ENCODE data around the gene IRF3.

The IRF3 gene

GRCh38 chr19:49679771-49680413, 14.2 kb upstream of the IRF3 start:
- ATAC-seq: no peak
- Mint-ChIP-seq H3K4me1 (peaks cover 54% of the 10 kb centered on the region), H3K27me3 (no peaks in the 10 kb centered on the region), H3K36me3 (peaks cover 35% of the 10 kb centered on the region), H3K9me3 (no peaks in the 10 kb centered on the region), H3K4me3 (peak overlapping the region; percentile 91), H3K27ac (peak overlapping the region; percentile 96)

GRCh38 chr19:49678985-49679770, 13.5 kb upstream of the IRF3 start:
- peaks cover 28% of the 10 kb centered on the region for H3K36me3 Mint-ChIP-seq

GRCh38 chr19:49677901-49678674, 12.4 kb upstream of the IRF3 start:
- Mint-ChIP-seq H3K27me3 (no peaks in the 10 kb centered on the region), H3K4me3 (peak overlapping the region; percentile 91), H3K36me3 (peaks cover 20% of the 10 kb centered on the region), H3K27ac (peak overlapping the region; percentile 96), H3K9me3 (no peaks in the 10 kb centered on the region), H3K4me1 (peaks cover 58% of the 10 kb centered on the region)
- ATAC-seq: peak; percentile 40

More at GRCh38 chr19:49678985-49679770, 13.5 kb upstream of the IRF3 start:
- Mint-ChIP-seq H3K4me3 (peak overlapping the region; percentile 91), H3K27me3 (no peaks in the 10 kb centered on the region), H3K4me1 (peaks cover 54% of the 10 kb centered on the region), H3K27ac (peak overlapping the region; percentile 96), H3K9me3 (no peaks in the 10 kb centered on the region)
- no peak for ATAC-seq

GRCh38 chr19:49677231-49677900, 11.7 kb upstream of the IRF3 start, which contains the start of gene PRMT1:
Gene PRMT1, plus strand, starts transcription at chr19:49677271. Its CDS starts 10 bp downstream, at chr19:49677281.
- no peaks in the 10 kb centered on the region for H3K27me3 Mint-ChIP-seq

DNA sequence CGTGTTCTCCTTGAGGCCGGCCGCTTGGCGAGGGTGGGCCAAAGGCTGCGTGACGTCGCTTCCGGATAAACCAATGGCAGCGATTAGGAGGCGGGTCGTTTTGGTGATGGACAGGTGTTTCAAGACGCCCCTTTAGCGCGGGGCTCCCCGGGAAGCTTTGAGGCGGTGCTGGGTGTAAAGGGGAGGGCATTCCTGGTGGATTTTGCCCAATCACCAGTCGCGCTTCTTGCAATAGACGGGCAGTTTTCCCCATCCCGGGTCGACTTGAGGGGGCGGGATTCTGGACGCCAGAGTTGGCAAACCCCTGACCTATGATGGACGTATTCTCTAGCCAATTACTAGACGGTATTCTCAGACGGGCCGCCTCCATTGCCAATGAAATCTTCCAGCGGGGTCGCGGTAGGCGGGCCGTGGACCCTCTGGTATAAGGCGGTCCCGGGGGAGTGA, 11.2 kb upstream of the IRF3 start:
- Mint-ChIP-seq H3K4me1 (peaks cover 68% of the 10 kb centered on the region), H3K36me3 (peaks cover 20% of the 10 kb centered on the region), H3K27ac (peak overlapping the region; percentile 96), H3K4me3 (peak overlapping the region; percentile 85), H3K9me3 (no peaks in the 10 kb centered on the region), H3K27me3 (no peaks in the 10 kb centered on the region)
- ATAC-seq: peak; percentile 87

More at GRCh38 chr19:49677231-49677900, 11.7 kb upstream of the IRF3 start, which contains the start of gene PRMT1:
- Mint-ChIP-seq H3K4me1 (peaks cover 62% of the 10 kb centered on the region), H3K9me3 (no peaks in the 10 kb centered on the region), H3K27ac (peak within 1 kb of the TSS; percentile 96), H3K36me3 (peaks cover 20% of the 10 kb centered on the region), H3K4me3 (peak within 1 kb of the TSS; percentile 91)
- peak; percentile 38 for ATAC-seq

- Mint-ChIP-seq H3K27me3 (no peaks in the 10 kb centered on the region), H3K9me3 (no peaks in the 10 kb centered on the region), H3K27ac (peak overlapping the region; percentile 96), H3K36me3 (peaks cover 19% of the 10 kb centered on the region), H3K4me1 (peaks cover 70% of the 10 kb centered on the region), H3K4me3 (peak overlapping the region; percentile 85)
- ATAC-seq: peak; percentile 17
Observed at GRCh38 chr19:49676136-49676783, 10.6 kb upstream of the IRF3 start.

GRCh38 chr19:49672131-49672919, 6.7 kb upstream of the IRF3 start:
- Mint-ChIP-seq H3K4me1 (peaks cover 36% of the 10 kb centered on the region), H3K27ac (peak overlapping the region; percentile 75)

DNA sequence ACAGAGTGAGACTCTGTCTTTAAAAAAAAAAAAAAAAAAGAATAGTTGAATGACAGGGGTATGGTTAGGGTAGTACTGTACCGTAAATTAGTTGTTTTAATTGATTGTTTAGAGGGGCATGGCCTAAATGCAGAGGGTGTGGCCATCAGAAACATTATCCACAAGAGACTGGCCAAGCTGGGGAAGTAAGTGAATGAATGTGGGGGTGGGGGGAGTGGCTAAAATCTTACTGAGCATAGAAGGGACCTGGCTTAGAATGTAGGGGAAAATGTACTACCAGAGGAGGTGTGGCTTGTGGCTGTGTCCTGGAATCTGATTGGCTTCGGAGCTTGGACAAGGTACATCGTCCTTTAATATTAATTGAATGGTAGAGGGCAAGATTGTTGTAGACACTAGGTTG, 3.9 kb upstream of the IRF3 start:
- Mint-ChIP-seq H3K27ac (no peak overlapping the region), H3K4me1 (peaks cover 56% of the 10 kb centered on the region), H3K36me3 (peaks cover 15% of the 10 kb centered on the region), H3K4me3 (no peak overlapping the region), H3K27me3 (no peaks in the 10 kb centered on the region), H3K9me3 (no peaks in the 10 kb centered on the region)
- ATAC-seq: no peak

More at GRCh38 chr19:49672131-49672919, 6.7 kb upstream of the IRF3 start:
- Mint-ChIP-seq H3K27me3 (no peaks in the 10 kb centered on the region), H3K9me3 (no peaks in the 10 kb centered on the region), H3K4me3 (peak overlapping the region; percentile 50), H3K36me3 (peaks cover 9% of the 10 kb centered on the region)
- ATAC-seq: no peak

DNA sequence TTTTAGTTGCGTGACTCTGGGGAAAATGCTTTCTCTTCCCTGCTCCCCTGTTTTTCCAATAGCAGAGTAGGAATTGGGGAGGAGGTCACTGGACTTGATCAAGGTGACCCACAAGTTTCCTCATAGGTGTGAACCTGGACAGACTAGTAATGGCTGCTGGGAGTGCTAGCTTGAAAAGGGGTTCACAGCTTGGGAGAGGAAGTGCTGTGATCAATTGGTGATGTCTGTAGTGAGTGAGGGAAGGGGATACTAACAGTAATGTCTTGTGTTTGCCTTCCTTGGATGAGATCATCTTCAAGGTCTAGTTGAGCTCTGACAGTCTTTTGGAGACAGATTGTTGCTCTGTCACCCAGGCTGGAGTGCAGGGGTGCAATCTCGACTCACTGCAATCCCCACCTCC, 1.8 kb upstream of the IRF3 start:
- Mint-ChIP-seq H3K36me3 (peaks cover 18% of the 10 kb centered on the region), H3K4me3 (peak overlapping the region; percentile 100), H3K27me3 (no peaks in the 10 kb centered on the region), H3K27ac (peak overlapping the region; percentile 97), H3K9me3 (no peaks in the 10 kb centered on the region), H3K4me1 (peaks cover 60% of the 10 kb centered on the region)
- no peak for ATAC-seq

- peaks cover 56% of the 10 kb centered on the region for H3K4me1 Mint-ChIP-seq
- peak overlapping the region; percentile 100 for H3K4me3 Mint-ChIP-seq
- peaks cover 16% of the 10 kb centered on the region for H3K36me3 Mint-ChIP-seq
- H3K27me3 Mint-ChIP-seq: no peaks in the 10 kb centered on the region
- ATAC-seq: no peak
- no peaks in the 10 kb centered on the region for H3K9me3 Mint-ChIP-seq
- peak overlapping the region; percentile 97 for H3K27ac Mint-ChIP-seq
Observed at GRCh38 chr19:49666120-49666444, 425 bp upstream of the IRF3 start.

DNA sequence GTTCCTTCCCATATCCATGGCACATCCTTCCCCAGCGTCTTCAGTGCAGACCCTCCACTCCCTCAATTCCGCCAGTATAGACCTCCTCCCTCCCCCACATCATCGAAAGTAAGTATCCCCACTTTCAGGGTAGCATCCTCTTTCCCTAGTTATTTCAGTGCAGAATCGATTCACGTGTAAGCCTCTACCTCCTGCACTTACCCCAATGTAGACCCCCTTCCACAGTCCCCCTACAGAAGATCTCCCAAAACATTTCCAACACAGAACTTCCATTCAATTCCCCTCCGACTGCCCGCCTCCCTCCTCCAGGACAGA, 664 bp downstream of the IRF3 start:
- Mint-ChIP-seq H3K9me3 (no peaks in the 10 kb centered on the region), H3K36me3 (peaks cover 21% of the 10 kb centered on the region), H3K27me3 (no peaks in the 10 kb centered on the region), H3K4me1 (peaks cover 56% of the 10 kb centered on the region), H3K27ac (peak overlapping the region; percentile 97), H3K4me3 (peak overlapping the region; percentile 100)
- peak; percentile 2 for ATAC-seq

GRCh38 chr19:49664171-49665035, 1.3 kb downstream of the IRF3 start:
- Mint-ChIP-seq H3K4me3 (peak overlapping the region; percentile 100), H3K4me1 (peaks cover 56% of the 10 kb centered on the region), H3K27me3 (no peaks in the 10 kb centered on the region), H3K27ac (peak overlapping the region; percentile 97), H3K9me3 (no peaks in the 10 kb centered on the region), H3K36me3 (peaks cover 23% of the 10 kb centered on the region)
- ATAC-seq: peak; percentile 79

- H3K4me1 Mint-ChIP-seq: peaks cover 56% of the 10 kb centered on the region
- no peaks in the 10 kb centered on the region for H3K27me3 Mint-ChIP-seq
- peaks cover 26% of the 10 kb centered on the region for H3K36me3 Mint-ChIP-seq
- H3K27ac Mint-ChIP-seq: peak overlapping the region; percentile 97
- H3K9me3 Mint-ChIP-seq: no peaks in the 10 kb centered on the region
- no peak for ATAC-seq
- H3K4me3 Mint-ChIP-seq: peak overlapping the region; percentile 100
Observed at GRCh38 chr19:49663224-49663623, 2.4 kb downstream of the IRF3 start.
